ENCODE measurements around the gene ERBB4. TPM values are rescaled to one million over a fixed set of nuclear protein-coding genes. Genes with fewer than 3 reads are reported as not detected.

The ERBB4 gene
- total RNA-seq, 4 donors from 2014 or later, result 1.6 to 5.7 (median 3.5) TPM

GRCh38 chr2:211744379-211744778 is 794.2 kb downstream of the ERBB4 start:
- TF ChIP-seq, protein P1, sequence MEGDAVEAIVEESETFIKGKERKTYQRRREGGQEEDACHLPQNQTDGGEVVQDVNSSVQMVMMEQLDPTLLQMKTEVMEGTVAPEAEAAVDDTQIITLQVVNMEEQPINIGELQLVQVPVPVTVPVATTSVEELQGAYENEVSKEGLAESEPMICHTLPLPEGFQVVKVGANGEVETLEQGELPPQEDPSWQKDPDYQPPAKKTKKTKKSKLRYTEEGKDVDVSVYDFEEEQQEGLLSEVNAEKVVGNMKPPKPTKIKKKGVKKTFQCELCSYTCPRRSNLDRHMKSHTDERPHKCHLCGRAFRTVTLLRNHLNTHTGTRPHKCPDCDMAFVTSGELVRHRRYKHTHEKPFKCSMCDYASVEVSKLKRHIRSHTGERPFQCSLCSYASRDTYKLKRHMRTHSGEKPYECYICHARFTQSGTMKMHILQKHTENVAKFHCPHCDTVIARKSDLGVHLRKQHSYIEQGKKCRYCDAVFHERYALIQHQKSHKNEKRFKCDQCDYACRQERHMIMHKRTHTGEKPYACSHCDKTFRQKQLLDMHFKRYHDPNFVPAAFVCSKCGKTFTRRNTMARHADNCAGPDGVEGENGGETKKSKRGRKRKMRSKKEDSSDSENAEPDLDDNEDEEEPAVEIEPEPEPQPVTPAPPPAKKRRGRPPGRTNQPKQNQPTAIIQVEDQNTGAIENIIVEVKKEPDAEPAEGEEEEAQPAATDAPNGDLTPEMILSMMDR (IDR thresholded peaks at IDR 0.05 in 4 of 5, conservative IDR thresholded peaks at IDR 0.05 in 1 of 5), result no peak
- no peak for TF ChIP-seq POLR2A (IDR thresholded peaks at IDR 0.05)
- no peak overlapping the region for H3K4me3 ChIP-seq
- H3K27ac ChIP-seq, result no peak overlapping the region
- intact Hi-C loops (cut with DNase I; ENCODE audit: low total_unique reads) (loop anchor here (2.0 kb wide), 1 partner anchor 804 kb away; no protein-coding TSS in a partner anchor), in situ Hi-C loops (cut with MboI; ENCODE audit: low sequenced_read_pairs in 4 of 4) (no loop called here)
- no peak for ATAC-seq
- no peaks in the 10 kb centered on the region for H3K9me3 ChIP-seq
- peaks cover 0 to 5% of the 10 kb centered on the region in 2 donors for H3K4me1 ChIP-seq
- DNase-seq, result no peak
- no peaks in the 10 kb centered on the region for H3K36me3 ChIP-seq
- H3K27me3 ChIP-seq, result no peaks in the 10 kb centered on the region

DNA sequence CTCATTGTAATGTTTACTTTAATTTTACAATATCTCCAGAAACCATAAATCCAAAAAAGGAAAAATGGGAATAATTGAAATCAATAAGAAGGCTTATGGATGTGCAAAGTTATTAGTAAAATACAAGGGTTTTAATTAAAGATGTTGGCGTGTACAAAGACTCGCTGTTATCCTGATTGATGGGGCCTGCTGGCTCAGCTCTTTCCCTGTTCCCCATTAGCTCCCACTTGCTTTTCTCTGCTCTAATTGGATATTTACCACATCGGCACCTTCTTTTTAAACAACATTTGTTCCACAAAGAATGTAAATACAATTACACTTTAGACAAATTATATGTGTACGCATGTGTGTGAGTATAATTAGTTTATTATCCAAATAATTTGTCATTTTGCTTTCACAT is 796.6 kb downstream of the ERBB4 start:
- Histone ChIP-seq H3K27me3 (no peaks in the 10 kb centered on the region), H3K36me3 (no peaks in the 10 kb centered on the region), H3K4me1 (peaks cover 0 to 5% of the 10 kb centered on the region in 2 donors), H3K9me3 (no peaks in the 10 kb centered on the region), H3K4me3 (no peak overlapping the region), H3K27ac (no peak overlapping the region)
- intact Hi-C loops (cut with DNase I; ENCODE audit: low total_unique reads), result no loop called here
- no peak for ATAC-seq
- DNase-seq, result no peak
- in situ Hi-C loops (cut with MboI; ENCODE audit: low sequenced_read_pairs in 4 of 4), result no loop called here
- TF ChIP-seq POLR2A (IDR thresholded peaks at IDR 0.05), result no peak
- TF ChIP-seq, protein P1 (IDR thresholded peaks at IDR 0.05 in 4 of 5, conservative IDR thresholded peaks at IDR 0.05 in 1 of 5), result no peak

GRCh38 chr2:211737282-211737681 is 801.3 kb downstream of the ERBB4 start:
- no peaks in the 10 kb centered on the region for H3K27me3 ChIP-seq
- H3K4me1 ChIP-seq, result no peaks in the 10 kb centered on the region
- DNase-seq (no peak), ATAC-seq (no peak)
- no peaks in the 10 kb centered on the region for H3K9me3 ChIP-seq
- TF ChIP-seq, protein P1 (IDR thresholded peaks at IDR 0.05 in 4 of 5, conservative IDR thresholded peaks at IDR 0.05 in 1 of 5), result no peak
- no peak for TF ChIP-seq POLR2A (IDR thresholded peaks at IDR 0.05)
- H3K4me3 ChIP-seq, result no peak overlapping the region
- in situ Hi-C loops (cut with MboI; ENCODE audit: low sequenced_read_pairs in 4 of 4), result no loop called here
- no peak overlapping the region for H3K27ac ChIP-seq
- H3K36me3 ChIP-seq, result no peaks in the 10 kb centered on the region
- intact Hi-C loops (cut with DNase I; ENCODE audit: low total_unique reads), result no loop called here

- Histone ChIP-seq H3K27me3 (no peaks in the 10 kb centered on the region), H3K36me3 (no peaks in the 10 kb centered on the region), H3K4me3 (no peak overlapping the region), H3K9me3 (no peaks in the 10 kb centered on the region), H3K27ac (no peak overlapping the region), H3K4me1 (no peaks in the 10 kb centered on the region)
- intact Hi-C loops (cut with DNase I; ENCODE audit: low total_unique reads) (no loop called here), in situ Hi-C loops (cut with MboI; ENCODE audit: low sequenced_read_pairs in 4 of 4) (no loop called here)
- TF ChIP-seq POLR2A (IDR thresholded peaks at IDR 0.05), result no peak
- TF ChIP-seq, protein P1 (IDR thresholded peaks at IDR 0.05 in 4 of 5, conservative IDR thresholded peaks at IDR 0.05 in 1 of 5), result no peak
- DNase-seq (no peak), ATAC-seq (no peak)
Observed at GRCh38 chr2:211730215-211730614, 808.4 kb downstream of the ERBB4 start.

DNA sequence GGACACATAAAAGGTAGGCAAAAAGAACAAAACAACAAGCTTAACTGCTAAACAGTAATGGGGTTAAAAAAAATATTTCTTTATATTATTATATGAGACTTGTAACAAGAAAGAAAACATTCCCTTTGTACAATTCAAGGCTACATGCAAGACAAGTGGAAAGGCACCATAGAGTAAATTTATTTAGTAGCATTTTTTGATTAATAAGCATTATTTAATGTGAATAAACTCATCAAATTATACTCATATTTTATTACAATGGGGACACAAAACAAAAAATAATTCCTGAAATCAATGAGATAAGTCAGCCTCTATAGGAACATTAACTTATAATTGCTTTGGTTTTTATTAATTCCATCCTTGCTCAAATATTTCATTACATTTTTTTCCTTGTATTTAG is 809.2 kb downstream of the ERBB4 start:
- no peaks in the 10 kb centered on the region for H3K4me1 ChIP-seq
- no peak overlapping the region for H3K4me3 ChIP-seq
- H3K9me3 ChIP-seq, result no peaks in the 10 kb centered on the region
- intact Hi-C loops (cut with DNase I; ENCODE audit: low total_unique reads) (no loop called here), in situ Hi-C loops (cut with MboI; ENCODE audit: low sequenced_read_pairs in 4 of 4) (no loop called here)
- ATAC-seq (no peak), DNase-seq (no peak)
- no peaks in the 10 kb centered on the region for H3K27me3 ChIP-seq
- no peaks in the 10 kb centered on the region for H3K36me3 ChIP-seq
- H3K27ac ChIP-seq, result no peak overlapping the region
- TF ChIP-seq, protein P1 (IDR thresholded peaks at IDR 0.05 in 4 of 5, conservative IDR thresholded peaks at IDR 0.05 in 1 of 5), result no peak
- TF ChIP-seq POLR2A (IDR thresholded peaks at IDR 0.05), result no peak

Measured in gastrocnemius medialis (tissue), 4 donors.